GF-D8 (cell line): ENCODE data around the gene SERINC3.
A peak's percentile ranks its signal among the peaks of the same experiment; 100 is the strongest.
"Not testable (repeated sequence)": the region's sequence is repeated elsewhere in the genome, so short reads cannot be mapped to it uniquely, and the experiment has no call there.

Experiments used
- DNase-seq: peaks from one replicate; lab custom pipeline; 2025; lab: John Stamatoyannopoulos, UW

The SERINC3 gene

DNA sequence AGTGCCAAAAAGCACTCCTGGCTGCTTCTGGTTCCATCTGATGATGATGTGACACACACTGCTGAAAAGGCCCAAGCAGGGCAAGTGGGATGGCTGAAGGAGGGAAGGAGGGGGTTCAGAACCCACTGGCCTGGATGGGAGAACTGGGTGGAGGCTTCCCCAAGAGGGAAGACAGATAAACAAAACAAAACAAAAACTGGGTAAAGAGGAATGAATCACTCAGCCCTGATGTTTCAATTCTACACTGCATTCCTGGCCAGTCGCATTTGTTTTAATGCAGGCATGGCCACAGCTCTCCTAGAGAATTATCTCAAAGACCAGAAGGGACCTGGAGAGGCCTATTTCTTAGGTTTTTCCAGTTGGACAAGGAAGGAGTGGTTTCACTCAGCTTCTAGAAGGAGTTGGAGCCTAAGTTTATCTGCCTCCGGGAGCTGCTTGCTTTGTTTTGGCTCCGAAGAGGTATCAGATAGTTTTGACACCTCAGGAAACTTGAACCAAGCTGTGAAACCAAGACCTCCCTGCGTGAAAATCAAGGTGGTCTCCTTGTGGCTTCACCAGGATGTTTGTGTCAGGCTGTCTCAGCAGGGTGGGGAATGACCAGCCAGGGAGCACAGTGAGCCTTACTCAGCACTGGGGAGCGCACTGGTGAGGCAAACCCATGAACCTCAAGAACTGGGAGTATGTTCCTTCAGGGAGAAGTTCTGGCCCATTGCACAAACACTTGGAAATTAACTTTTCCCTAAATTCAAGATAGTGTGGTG is 30.1 kb downstream of the SERINC3 start:
- no peak for DNase-seq

GRCh38 chr20:44489931-44490330 is 31.9 kb downstream of the SERINC3 start:
- DNase-seq, result no peak

- DNase-seq, result no peak
Observed at GRCh38 chr20:44489223-44489622, 32.6 kb downstream of the SERINC3 start.

DNA sequence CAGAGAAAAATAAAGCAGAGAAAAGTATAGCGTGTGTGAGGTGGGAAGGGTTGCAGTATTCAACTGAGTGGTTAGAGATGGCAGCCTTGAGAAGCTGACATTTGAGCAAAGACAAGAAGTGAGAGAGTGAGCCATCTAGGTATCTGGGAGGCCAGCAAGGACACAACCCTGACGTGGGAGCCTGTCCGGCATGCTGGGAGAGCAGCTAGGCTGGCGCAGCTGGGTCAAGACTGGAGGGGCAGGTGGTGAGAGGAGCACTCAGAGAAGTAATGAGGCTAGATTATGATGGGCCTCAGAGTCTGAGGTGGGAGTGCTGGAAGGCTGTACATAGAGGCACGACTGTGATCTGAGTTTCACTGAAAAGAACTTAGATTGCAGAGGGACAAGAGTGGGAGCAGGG is 33.3 kb downstream of the SERINC3 start:
- no peak for DNase-seq

DNA sequence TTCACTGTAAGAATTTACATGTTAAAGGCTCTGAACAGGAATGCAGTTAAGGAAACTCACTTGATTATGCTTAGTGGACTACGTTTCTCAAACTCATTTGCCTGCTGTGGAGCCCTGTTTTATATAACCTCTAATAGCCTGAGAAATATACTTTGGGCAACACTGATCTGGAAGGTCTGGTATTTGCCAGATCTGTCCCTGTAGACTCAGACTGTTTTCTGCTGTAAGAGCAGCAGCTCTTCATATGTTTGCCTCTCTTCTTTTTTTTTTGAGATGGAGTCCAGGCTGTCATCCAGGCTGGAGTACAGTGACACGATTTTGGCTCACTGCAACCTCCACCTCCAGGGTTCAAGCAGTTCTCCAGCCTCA is 36.1 kb downstream of the SERINC3 start:
- DNase-seq, result no peak

DNA sequence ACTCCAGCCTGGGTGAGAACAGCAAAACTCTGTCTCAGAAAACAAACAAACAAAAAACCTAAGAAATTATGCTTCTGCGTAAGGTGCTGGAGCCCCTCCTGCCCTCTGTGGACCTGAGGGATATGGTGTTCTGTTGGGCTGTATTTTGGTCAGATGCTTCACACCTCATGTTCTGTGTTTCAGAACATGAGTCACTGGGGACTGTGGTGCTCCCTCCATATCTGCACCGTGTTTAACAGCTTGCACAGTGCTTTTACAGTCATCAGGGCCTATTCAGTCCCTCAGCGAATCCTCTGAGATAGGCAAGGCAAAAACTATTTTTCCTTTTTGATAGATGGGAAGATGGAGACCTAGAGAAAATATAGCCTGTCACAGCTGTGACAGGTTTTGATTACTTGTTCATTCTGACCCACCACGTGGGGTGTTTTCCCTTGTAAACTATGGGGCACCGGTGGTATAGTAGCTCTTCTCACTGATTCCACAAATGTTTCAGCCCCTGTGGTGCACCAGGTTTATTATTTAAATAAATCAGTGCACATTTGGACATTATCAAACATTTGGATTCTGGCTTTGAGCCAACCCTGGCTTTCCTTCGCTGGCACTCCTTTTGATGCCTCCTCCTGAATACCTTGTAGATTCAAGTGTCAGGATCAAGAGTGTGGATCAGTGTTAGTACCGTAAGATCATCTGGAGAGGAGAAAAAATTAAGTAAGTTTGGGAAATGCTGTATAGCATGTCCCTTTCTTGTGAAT is 36.6 kb downstream of the SERINC3 start:
- DNase-seq, result no peak

DNA sequence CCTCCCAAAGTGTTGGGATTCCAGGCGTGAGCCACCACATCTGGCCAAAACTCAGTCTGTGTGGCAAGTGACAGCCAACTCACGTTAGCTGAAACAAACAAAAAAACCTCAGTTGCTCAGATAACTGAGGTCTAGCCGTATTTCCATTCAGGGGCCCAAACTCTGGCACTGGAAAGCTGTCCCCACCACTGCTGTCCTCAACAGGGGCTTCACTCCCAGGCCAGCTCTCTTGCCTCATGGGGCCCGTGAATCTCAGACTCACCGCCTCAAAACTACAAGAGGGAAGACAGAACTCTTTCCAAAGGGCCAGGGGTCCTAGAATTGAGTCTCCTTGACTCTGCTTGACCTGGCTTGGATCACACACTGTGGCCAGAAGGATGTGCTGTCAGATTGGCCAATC is 38.8 kb downstream of the SERINC3 start:
- DNase-seq, result no peak

DNA sequence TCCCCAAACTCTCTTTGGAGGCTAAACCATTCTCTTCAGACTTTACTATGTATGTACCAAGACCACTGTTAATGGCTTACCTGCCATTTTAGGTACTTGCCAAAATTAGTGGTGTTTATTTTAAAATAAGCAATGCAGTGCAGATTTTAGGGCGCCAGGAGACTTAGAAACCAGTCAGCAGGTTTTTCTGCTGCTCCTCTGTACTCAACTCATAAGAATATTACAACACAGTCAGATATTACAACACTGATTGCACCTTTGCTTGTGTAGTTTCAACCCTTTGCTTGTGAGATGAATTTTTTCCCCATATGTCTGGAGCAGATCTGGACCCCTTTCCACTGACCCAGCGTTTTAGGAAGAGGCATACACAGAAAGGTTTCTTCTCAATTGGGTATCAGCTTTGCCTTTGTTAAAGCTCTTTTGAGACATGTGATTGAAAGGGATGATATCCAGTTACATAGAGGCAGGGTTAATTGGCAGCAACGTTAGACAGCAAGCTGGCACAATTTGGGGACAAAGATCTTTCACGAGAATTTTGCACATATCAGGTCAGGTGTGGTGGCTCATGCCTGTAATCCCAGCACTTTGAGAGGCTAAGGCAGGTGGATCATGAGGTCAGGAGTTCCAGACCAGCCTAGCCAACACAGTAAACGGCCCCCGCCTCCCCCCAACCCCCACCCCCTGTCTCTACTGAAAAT is 40.0 kb downstream of the SERINC3 start:
- DNase-seq, result no peak

DNA sequence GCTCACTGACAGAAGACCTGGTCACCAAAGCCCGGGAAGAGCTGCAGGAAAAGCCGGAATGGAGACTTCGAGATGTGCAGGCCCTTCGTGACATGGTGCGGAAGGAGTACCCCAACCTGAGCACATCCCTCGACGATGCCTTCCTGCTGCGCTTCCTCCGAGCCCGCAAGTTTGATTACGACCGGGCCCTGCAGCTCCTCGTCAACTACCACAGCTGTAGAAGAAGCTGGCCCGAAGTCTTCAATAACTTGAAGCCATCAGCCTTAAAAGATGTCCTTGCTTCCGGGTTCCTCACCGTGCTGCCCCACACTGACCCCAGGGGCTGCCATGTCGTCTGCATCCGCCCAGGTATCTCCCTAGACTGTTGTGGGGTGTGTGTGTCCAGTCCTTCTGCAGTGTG is 41.8 kb downstream of the SERINC3 start:
- DNase-seq, result no peak

- peak; percentile 78 for DNase-seq
Observed at GRCh38 chr20:44479643-44480042, 42.2 kb downstream of the SERINC3 start.

GRCh38 chr20:44478206-44478605 is 43.7 kb downstream of the SERINC3 start:
- no peak for DNase-seq

DNA sequence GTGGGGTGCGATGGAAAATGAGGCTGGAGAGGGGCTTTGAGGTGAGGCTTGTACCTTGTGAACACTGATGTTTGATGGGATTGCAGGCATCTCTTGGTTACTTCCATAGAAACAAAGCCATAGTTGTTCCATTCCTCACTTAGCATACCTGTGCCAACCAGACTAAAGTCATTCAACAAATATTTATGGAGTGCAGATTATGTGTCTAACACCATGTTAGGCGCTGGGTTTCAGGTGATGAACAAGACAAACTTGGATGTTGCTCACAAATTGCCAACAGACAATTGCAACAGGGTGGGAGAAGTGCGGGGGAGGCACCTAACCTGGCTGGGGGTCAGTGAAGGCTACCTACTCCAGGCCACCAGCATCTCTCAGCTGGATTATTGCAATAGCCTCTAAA is 44.7 kb downstream of the SERINC3 start:
- DNase-seq, result no peak

- peak; percentile 58 for DNase-seq
Observed at GRCh38 chr20:44475694-44476560, 45.9 kb downstream of the SERINC3 start, which contains the start of gene TTPAL. TSS of gene TTPAL (plus strand) at chr20:44475874. CDS start at chr20:44480000, 4,126 bp downstream.

GRCh38 chr20:44475372-44475693 is 46.5 kb downstream of the SERINC3 start:
- DNase-seq, result no peak

- DNase-seq, result not testable (repeated sequence)
Observed at GRCh38 chr20:44472283-44472682, 49.6 kb downstream of the SERINC3 start.

DNA sequence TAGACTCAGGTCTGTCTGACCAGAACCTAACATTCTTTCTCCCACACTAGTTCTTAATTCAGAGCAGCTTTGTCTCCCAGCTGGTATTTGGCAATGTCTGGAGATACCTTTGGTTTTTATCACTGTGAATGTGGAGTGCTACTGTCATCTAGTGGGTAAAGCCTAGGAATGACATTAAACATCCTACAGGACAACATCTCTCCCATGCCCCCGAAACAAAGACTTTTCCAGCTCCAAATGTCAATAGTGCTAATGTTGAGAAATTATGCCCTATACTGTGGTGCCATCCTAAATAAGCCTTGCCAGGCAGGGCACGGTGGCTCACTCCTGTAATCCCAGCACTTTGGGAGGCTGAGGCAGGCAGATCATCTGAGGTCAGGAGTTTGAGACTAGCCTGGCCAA is 50.4 kb downstream of the SERINC3 start:
- no peak for DNase-seq

DNA sequence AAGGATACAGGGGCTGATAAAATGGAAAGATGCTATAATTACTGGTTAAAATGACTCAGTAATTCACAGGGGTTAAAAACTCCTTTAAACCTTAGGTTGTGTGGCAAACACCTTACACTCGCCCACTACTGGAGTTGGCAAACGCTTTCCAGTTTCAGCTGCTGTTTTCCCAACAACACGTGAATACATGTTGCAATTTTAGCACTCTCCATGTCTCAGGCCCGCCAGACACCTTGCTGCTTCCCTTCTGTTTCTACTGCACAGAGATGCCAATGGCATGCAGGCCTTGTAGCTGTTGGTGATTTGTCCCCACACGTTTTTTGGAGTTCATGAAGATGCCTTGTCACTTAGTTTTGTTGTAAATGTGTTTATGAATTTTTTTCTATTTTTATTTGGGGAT is 51.5 kb downstream of the SERINC3 start:
- no peak for DNase-seq

GRCh38 chr20:44468044-44468782 is 53.7 kb downstream of the SERINC3 start:
- DNase-seq, result no peak

DNA sequence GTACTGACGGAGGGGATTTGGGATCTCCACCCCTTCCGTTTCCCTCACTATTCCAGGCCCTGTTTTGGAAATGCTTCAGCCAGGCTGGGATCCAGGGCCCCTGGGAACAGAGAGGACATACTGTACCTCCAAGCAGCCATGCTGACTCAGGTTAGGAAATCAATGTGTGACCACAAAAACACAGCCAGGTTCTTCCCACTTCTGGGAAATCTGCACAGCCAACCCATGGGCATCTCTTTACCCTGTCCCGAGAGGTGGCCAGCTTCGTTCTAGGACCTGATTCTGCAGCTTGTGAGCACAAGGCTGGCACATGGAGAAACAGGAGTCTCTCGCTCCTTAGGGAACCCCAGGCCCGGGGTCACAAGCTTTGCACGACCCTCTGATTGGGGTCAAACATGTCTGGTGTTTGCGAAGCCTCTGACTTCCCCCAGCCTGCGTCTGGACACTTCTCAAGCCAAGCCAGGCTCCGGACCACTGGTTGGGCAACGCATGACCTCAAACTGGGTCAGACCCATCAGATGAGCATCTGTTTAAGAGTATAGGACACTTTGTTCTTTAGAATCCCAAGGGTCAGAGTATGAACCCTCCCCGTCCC is 54.5 kb downstream of the SERINC3 start:
- no peak for DNase-seq

DNA sequence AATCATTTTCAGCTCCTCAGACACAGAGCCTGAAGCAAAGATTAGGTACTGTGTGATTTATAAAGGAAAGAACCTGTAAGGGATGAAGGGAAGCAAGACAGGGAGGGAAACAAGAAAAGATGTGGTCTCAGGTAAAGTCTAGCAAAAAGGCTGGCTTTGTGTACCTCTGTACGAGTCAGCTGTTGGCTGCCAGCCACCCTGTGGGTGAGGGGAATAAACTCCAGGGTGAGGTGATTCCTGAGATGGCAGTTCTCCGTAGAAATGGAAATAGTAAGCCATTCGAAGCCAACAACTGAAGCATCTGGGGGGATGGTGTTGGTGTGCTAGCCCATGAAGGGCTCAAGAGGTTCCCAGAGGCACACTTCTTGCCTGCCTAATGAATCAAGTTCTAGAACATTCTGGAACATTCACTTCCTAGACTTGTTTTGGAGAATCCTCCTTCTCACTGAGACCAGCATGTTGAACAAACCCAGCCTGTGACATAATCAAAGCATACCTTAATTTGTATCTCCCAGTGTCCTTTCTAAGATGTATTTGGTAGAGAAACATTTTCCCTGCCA is 56.8 kb downstream of the SERINC3 start:
- no peak for DNase-seq

GRCh38 chr20:44464514-44464913 is 57.4 kb downstream of the SERINC3 start:
- no peak for DNase-seq
